ENCODE data around the gene INTS13. TPM values are rescaled to one million over a fixed set of nuclear protein-coding genes. Genes with fewer than 3 reads are reported as not detected.

INTS13 gene
- total and polyA plus RNA-seq, 2 of the 13 experiments (the other 11 are each of a cell fraction or from before 2014, with no cell fraction given), result 16.3 to 43.7 TPM

GRCh38 chr12:26867080-26867479 lies 70.7 kb downstream of the INTS13 start:
- DNase-seq (ENCODE audit: low spot score) (no peak), FAIRE-seq (no peak), ATAC-seq (no peak)
- TF ChIP-seq ZBTB42 (CRISPR knock-in tag; IDR thresholded peaks at IDR 0.05), result no peak
- no peak for TF ChIP-seq KDM3A (CRISPR knock-in tag; IDR thresholded peaks at IDR 0.05; ENCODE audit: low read depth)
- no peak for TF ChIP-seq GPN1 (CRISPR knock-in tag; IDR thresholded peaks at IDR 0.05; ENCODE audit: borderline replicate concordance)
- no peak for TF ChIP-seq GLI4 (CRISPR knock-in tag; IDR thresholded peaks at IDR 0.05; ENCODE audit: borderline replicate concordance)
- no peak for TF ChIP-seq TCF7L2 (IDR thresholded peaks at IDR 0.05; ENCODE audit: low read depth, low read length)
- no peak for TF ChIP-seq GMEB2 (CRISPR knock-in tag; IDR thresholded peaks at IDR 0.05; ENCODE audit: low read depth)
- TF ChIP-seq SETDB1 (CRISPR knock-in tag; IDR thresholded peaks at IDR 0.05; ENCODE audit: borderline replicate concordance), result no peak
- TF ChIP-seq TP53 (CRISPR knock-in tag; conservative IDR thresholded peaks at IDR 0.05), result no peak
- TF ChIP-seq ASH2L (IDR thresholded peaks at IDR 0.05; ENCODE audit: insufficient read length, low read depth, low read length), result no peak
- no peak for TF ChIP-seq TIGD3 (CRISPR knock-in tag; IDR thresholded peaks at IDR 0.05; ENCODE audit: borderline replicate concordance)
- no peak for TF ChIP-seq KDM5A (IDR thresholded peaks at IDR 0.05; ENCODE audit: borderline replicate concordance, low read length)
- no peak for TF ChIP-seq TBL1XR1 (IDR thresholded peaks at IDR 0.05; ENCODE audit: borderline replicate concordance, low read length, partially characterized antibody)
- TF ChIP-seq TBX3 (IDR thresholded peaks at IDR 0.05; ENCODE audit: borderline replicate concordance), result no peak
- no peak for TF ChIP-seq MYNN (CRISPR knock-in tag; IDR thresholded peaks at IDR 0.05; ENCODE audit: low read depth)
- TF ChIP-seq HMGA1 (CRISPR knock-in tag; conservative IDR thresholded peaks at IDR 0.05), result no peak
- TF ChIP-seq TFDP1 (CRISPR knock-in tag; IDR thresholded peaks at IDR 0.05; ENCODE audit: borderline replicate concordance), result no peak
- no peak for TF ChIP-seq NPAS2 (CRISPR knock-in tag; IDR thresholded peaks at IDR 0.05; ENCODE audit: borderline replicate concordance)
- no peak for TF ChIP-seq ZNF496 (CRISPR knock-in tag; IDR thresholded peaks at IDR 0.05; ENCODE audit: insufficient replicate concordance)
- H3K27me3 ChIP-seq (ENCODE audit: control insufficient read depth in 1 of 2, insufficient read depth in 2 of 2, low read length in 2 of 2), result peaks cover 0 to 5% of the 10 kb centered on the region in 2 experiments; a peak in 2 of 5 replicates
- no TSS peak for BruUV-seq (replicated peaks)
- 28% methylated on average over 2 of the region's 2 CpGs for WGBS (ENCODE audit: low lambda C conversion rate)
- no peak overlapping the region for H3K27ac ChIP-seq (ENCODE audit: extremely low read length, insufficient read depth, low read length)
- intact Hi-C loops (cut with micrococcal nuclease; ENCODE audit: unreplicated experiment) (no loop called here), in situ Hi-C loops (cut with HindIII; ENCODE audit: extremely low pct_ligation_motif_present, low pct_unique_long_range_greater_than_20kb) (no loop called here)
- peaks cover 38% of the 10 kb centered on the region for H3K4me1 ChIP-seq (ENCODE audit: insufficient read depth, low read length)
- no peak overlapping the region for H3K4me2 ChIP-seq (ENCODE audit: low read depth, low read length)
- H3K4me3 ChIP-seq (replicated peaks in 1 of 3; ENCODE audit: insufficient read depth in 1 of 3, low read depth in 2 of 3, low read length in 3 of 3), result no peak overlapping the region
- no peak overlapping the region for H2AFZ ChIP-seq (ENCODE audit: low read length)
- no peaks in the 10 kb centered on the region for H4K20me1 ChIP-seq (ENCODE audit: insufficient read depth, low read length)
- H3K36me3 ChIP-seq (replicated peaks in 1 of 2; ENCODE audit: control insufficient read depth in 1 of 2, insufficient read depth in 2 of 2, low read length in 2 of 2), result no peaks in the 10 kb centered on the region
- no peak overlapping the region for H3K9ac ChIP-seq (ENCODE audit: insufficient read depth, low read depth, low read length)
- H3K79me2 ChIP-seq (ENCODE audit: insufficient read depth, low read length), result no peaks in the 10 kb centered on the region
- H3K9me3 ChIP-seq (ENCODE audit: low read length), result no peaks in the 10 kb centered on the region
- POLR2A ChIA-PET, result no interaction called here
- CTCF ChIA-PET (ENCODE audit: low intra/inter-chr PET ratio, low total read pairs), result no interaction called here

Data from HepG2 (cell line).